Tibial artery (tissue), 4 donors: ENCODE results near the gene NME5.
"Not testable (repeated sequence)": the region's sequence is repeated elsewhere in the genome, so short reads cannot be mapped to it uniquely, and the experiment has no call there.

Experiments used
- DNase-seq, 2 donors: peaks; one replicate each; pipeline ENCODE4 v3.0.0-alpha.2; 2019
- H3K27ac ChIP-seq, 2 donors: fragments of 200-600 bp; sonication (generic) in 1 of 2; 1 replicate in 1 of 2; 2 replicates in 1 of 2; pipeline ENCODE4 v1.5.1; 2018 to 2019; ENCODE audit warnings: mild to moderate bottlenecking in 1 of 2
- H3K27me3 ChIP-seq, 2 donors: fragments of 200-600 bp; sonication (generic) in 1 of 2; one replicate each; pipeline versions ENCODE4 v1.5.1 to v1.6.0; 2016 to 2019
- H3K36me3 ChIP-seq, 3 donors: fragments of 200-600 bp; sonication (generic) in 2 of 3; one replicate each; pipeline ENCODE4 v1.5.1; 2016 to 2019; ENCODE audit warnings: mild to moderate bottlenecking in 2 of 3
- H3K4me1 ChIP-seq, 4 donors: fragments of 200-600 bp; sonication (generic) in 2 of 4; 1 replicate in 3 of 4; 2 replicates in 1 of 4; pipeline ENCODE4 v1.5.1; 2016 to 2019
- H3K4me3 ChIP-seq, 2 donors: fragments of 200-600 bp; sonication (generic) in 1 of 2; 1 replicate in 1 of 2; 2 replicates in 1 of 2; pipeline ENCODE4 v1.5.1; 2018 to 2019; ENCODE audit warnings: mild to moderate bottlenecking in 2 of 2
- H3K9me3 ChIP-seq, 3 donors: fragments of 200-600 bp; sonication (generic) in 1 of 3; one replicate each; pipeline ENCODE4 v1.5.1; 2016 to 2019
- intact Hi-C: fragments of 100-400 bp; cut with DNase I; formaldehyde crosslinking; loops from one replicate; pipeline ENCODE4 v1.15.0; 2023; ENCODE audit warnings: low total_unique reads
- TF ChIP-seq, protein P1 (sequence below), 2 experiments: fragments of 200-600 bp in 1 of 2; fragments of 450-650 bp in 1 of 2; IDR thresholded peaks; one replicate each; pipeline ENCODE4 v1.5.1; 2017 to 2019; ENCODE audit warnings: antibody characterized with exemption in 2 of 2, mild to moderate bottlenecking in 1 of 2, moderate library complexity in 1 of 2

NME5 gene

DNA sequence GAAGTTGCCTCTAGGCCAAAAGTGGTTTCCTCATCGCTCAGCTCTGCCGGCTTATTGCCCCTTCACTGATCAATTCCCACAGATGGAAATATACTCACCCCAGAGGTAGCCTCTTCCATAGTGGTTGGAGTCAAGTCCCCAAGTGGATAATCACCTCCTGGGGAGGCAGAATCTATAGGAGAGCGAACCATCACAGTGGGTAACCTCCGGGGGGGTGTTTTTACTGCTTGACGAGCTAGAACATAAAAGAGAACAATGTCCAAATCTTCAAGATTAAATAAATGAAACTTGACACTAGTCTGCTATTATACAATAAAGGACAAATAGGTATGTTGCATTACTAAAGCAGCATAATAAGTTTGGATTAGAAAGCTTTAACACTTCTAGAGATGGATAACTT is 29.9 kb upstream of the NME5 start:
- intact Hi-C loops, result no loop called here

DNA sequence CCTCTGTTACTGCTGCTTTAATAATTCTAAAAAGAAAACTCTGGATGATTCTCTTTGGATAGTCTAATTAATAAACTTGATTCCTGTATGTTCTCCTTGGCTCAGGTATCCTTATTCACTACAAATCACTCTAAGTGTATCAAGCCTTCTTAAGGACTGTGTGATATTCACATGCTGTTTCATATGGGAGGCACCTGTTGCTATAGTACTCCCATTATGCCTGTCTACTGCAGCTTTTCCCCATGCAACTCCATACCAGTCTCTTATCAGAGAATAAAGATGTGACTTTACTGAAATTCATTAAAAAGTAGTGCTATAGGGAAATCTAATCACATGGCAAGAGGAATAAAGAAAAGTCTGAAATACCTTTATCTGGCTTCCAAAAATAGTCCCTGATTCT is 24.5 kb upstream of the NME5 start:
- Histone ChIP-seq H3K4me3 (no peak overlapping the region), H3K27me3 (no peaks in the 10 kb centered on the region), H3K27ac (no peak overlapping the region), H3K9me3 (no peaks in the 10 kb centered on the region), H3K36me3 (peaks cover 99 to 100% (median 100%) of the 10 kb centered on the region in 3 donors), H3K4me1 (no peaks in the 10 kb centered on the region)
- TF ChIP-seq, protein P1, sequence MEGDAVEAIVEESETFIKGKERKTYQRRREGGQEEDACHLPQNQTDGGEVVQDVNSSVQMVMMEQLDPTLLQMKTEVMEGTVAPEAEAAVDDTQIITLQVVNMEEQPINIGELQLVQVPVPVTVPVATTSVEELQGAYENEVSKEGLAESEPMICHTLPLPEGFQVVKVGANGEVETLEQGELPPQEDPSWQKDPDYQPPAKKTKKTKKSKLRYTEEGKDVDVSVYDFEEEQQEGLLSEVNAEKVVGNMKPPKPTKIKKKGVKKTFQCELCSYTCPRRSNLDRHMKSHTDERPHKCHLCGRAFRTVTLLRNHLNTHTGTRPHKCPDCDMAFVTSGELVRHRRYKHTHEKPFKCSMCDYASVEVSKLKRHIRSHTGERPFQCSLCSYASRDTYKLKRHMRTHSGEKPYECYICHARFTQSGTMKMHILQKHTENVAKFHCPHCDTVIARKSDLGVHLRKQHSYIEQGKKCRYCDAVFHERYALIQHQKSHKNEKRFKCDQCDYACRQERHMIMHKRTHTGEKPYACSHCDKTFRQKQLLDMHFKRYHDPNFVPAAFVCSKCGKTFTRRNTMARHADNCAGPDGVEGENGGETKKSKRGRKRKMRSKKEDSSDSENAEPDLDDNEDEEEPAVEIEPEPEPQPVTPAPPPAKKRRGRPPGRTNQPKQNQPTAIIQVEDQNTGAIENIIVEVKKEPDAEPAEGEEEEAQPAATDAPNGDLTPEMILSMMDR (IDR thresholded peaks at IDR 0.05), result no peak
- intact Hi-C loops, result no loop called here
- DNase-seq, result no peak

More for the DNA sequence above, 29.9 kb upstream of the NME5 start:
- Histone ChIP-seq H3K27ac (no peak overlapping the region), H3K4me3 (no peak overlapping the region), H3K9me3 (no peaks in the 10 kb centered on the region), H3K36me3 (peaks cover 88 to 100% (median 95%) of the 10 kb centered on the region in 3 donors), H3K27me3 (no peaks in the 10 kb centered on the region), H3K4me1 (no peaks in the 10 kb centered on the region)
- no peak for DNase-seq
- TF ChIP-seq, protein P1 (IDR thresholded peaks at IDR 0.05), result no peak

DNA sequence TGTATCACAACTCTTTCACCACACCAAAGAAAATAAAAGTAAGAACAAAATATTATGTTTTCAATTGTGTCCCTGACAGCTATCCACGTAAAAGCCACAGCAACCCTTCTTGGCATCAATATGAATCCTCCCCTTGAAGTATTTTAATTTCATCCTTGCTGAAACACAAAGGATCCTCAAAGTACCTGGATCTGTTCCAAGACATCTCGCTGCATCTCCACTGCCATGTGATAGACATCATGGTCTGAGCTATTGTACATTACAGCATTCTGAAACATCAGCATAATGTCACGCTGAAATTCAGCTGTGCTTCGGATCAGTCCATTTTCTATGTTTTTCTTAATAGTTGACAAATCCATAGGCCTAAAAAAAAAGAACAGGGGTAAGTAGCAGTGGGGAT is 21.5 kb upstream of the NME5 start:
- Histone ChIP-seq H3K36me3 (peaks cover 93 to 100% (median 100%) of the 10 kb centered on the region in 3 donors), H3K27ac (no peak overlapping the region), H3K27me3 (no peaks in the 10 kb centered on the region), H3K9me3 (no peaks in the 10 kb centered on the region), H3K4me1 (no peaks in the 10 kb centered on the region), H3K4me3 (no peak overlapping the region)
- TF ChIP-seq, protein P1 (IDR thresholded peaks at IDR 0.05), result no peak
- intact Hi-C loops, result no loop called here
- no peak for DNase-seq

DNA sequence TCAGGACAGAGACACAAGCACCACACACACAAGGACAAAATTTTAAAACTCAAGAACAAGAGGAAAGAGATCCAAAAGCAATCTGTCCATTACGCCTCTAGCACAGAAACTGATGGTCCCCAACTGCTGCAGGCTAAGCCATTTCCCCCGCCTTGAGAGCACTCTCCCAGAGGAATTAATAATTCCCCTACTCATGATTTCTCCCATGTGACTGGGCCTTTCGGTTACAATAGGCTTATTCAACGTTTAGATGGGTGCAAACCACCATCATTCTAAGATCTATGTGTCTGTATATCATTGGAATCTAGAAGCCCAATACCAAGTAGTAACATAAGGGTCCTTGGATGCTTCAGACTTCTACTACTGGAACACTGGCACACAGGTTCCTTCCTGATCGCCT is 20.4 kb upstream of the NME5 start:
- Histone ChIP-seq H3K9me3 (no peaks in the 10 kb centered on the region), H3K36me3 (peaks cover 83 to 92% (median 90%) of the 10 kb centered on the region in 3 donors), H3K27me3 (no peaks in the 10 kb centered on the region), H3K4me1 (no peaks in the 10 kb centered on the region), H3K4me3 (no peak overlapping the region), H3K27ac (no peak overlapping the region)
- DNase-seq, result no peak
- intact Hi-C loops, result no loop called here
- TF ChIP-seq, protein P1 (IDR thresholded peaks at IDR 0.05), result no peak

DNA sequence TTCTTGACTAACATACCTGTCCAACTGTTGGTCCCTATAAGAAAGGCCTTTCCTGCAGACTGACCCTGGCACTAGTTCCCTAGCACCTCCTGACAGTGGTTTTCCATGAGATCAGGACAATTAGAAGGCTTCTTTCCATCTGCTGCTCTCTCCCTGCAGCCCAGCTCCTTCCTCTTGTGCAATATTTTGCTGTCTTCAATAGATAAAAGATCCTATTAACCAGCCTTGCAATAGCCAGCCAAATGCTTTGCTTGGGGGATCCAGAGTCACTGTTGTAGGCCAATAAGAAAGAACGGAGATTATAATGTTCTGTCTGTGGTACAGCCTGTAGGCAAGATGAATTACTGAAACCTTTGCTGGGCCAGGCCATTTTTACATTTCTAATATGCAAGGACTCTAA is 18.4 kb upstream of the NME5 start:
- H3K9me3 ChIP-seq, result no peaks in the 10 kb centered on the region
- peaks cover 62 to 72% (median 69%) of the 10 kb centered on the region in 3 donors for H3K36me3 ChIP-seq
- no peak overlapping the region for H3K4me3 ChIP-seq
- DNase-seq, result no peak
- intact Hi-C loops, result no loop called here
- no peaks in the 10 kb centered on the region for H3K27me3 ChIP-seq
- no peak overlapping the region for H3K27ac ChIP-seq
- H3K4me1 ChIP-seq, result no peaks in the 10 kb centered on the region
- TF ChIP-seq, protein P1 (IDR thresholded peaks at IDR 0.05), result no peak

DNA sequence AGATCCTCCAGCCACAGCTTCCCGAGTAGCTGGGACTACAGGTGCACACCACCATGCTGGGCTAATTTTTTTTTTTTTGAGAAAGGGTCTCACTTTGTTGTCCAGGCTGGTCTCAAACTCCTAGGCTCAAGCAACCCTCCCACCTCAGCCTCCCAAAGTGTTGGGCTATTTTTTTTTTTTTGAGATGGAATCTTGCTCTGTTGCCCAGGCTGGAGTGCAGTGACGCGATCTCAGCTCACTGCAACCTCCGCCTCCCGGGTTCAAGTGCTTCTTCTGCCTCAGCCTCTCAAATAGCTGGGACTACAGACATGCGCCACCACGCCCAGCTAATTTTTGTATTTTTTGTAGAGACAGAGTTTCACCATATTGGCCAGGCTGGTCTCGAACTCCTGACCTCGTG is 16.7 kb upstream of the NME5 start:
- DNase-seq, intact Hi-C loops, H3K4me1 ChIP-seq, H3K27ac ChIP-seq, H3K4me3 ChIP-seq, H3K27me3 ChIP-seq, H3K9me3 ChIP-seq: not testable (repeated sequence)
- peaks cover 46 to 55% (median 53%) of the 10 kb centered on the region in 3 donors for H3K36me3 ChIP-seq
